Measurements from ENCODE around the gene MLH3.

DNA sequence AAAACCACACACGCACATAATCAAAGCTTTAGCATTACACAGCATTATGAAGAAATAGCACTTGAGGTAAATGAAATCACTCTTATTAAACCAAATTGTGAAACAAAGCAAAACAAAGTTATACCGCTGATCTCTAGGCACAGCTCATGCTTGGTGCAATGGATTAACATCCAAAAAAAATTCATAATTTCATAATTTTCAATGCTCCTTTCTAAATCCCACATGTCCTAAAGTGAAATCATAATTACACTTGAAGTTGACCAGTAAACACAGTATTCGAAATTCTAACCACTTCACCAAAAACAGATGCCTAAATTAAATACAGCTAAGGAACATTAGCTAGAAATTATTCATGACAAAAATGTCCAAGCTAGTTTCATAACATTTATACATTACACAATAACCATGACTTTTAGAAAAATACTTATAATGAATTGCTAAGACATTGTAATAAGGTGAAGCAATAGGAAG is 1.5 kb downstream of the MLH3 start:
- TF ChIP-seq, protein P1, sequence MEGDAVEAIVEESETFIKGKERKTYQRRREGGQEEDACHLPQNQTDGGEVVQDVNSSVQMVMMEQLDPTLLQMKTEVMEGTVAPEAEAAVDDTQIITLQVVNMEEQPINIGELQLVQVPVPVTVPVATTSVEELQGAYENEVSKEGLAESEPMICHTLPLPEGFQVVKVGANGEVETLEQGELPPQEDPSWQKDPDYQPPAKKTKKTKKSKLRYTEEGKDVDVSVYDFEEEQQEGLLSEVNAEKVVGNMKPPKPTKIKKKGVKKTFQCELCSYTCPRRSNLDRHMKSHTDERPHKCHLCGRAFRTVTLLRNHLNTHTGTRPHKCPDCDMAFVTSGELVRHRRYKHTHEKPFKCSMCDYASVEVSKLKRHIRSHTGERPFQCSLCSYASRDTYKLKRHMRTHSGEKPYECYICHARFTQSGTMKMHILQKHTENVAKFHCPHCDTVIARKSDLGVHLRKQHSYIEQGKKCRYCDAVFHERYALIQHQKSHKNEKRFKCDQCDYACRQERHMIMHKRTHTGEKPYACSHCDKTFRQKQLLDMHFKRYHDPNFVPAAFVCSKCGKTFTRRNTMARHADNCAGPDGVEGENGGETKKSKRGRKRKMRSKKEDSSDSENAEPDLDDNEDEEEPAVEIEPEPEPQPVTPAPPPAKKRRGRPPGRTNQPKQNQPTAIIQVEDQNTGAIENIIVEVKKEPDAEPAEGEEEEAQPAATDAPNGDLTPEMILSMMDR (IDR thresholded peaks at IDR 0.05; ENCODE audit: insufficient read depth, low read length) = no peak
- no peak for TF ChIP-seq POLR2AphosphoS5 (IDR thresholded peaks at IDR 0.05; ENCODE audit: low read depth)
